HG02938 (cell line): ENCODE results near the gene FMO3.

ENCODE experiments used
- ATAC-seq: cut with Tn5 transposase; IDR thresholded peaks from one replicate; pipeline ENCODE4 v1.9.1; 2021; ENCODE audit warnings: mild to moderate bottlenecking, moderate library complexity; ENCODE audit not compliant: unreplicated experiment

Gene FMO3

GRCh38 chr1:171115280-171115897 is 24.7 kb downstream of the FMO3 start:
- ATAC-seq: no peak

GRCh38 chr1:171116676-171117075 is 26.0 kb downstream of the FMO3 start:
- no peak for ATAC-seq

GRCh38 chr1:171117085-171117484 is 26.4 kb downstream of the FMO3 start:
- ATAC-seq: no peak

- no peak for ATAC-seq
Observed at GRCh38 chr1:171119648-171120047, 28.9 kb downstream of the FMO3 start.

- ATAC-seq: no peak
Observed at GRCh38 chr1:171122299-171122698, 31.6 kb downstream of the FMO3 start.

- no peak for ATAC-seq
Observed at GRCh38 chr1:171122893-171123292, 32.2 kb downstream of the FMO3 start.

- no peak for ATAC-seq
Observed at GRCh38 chr1:171126504-171126903, 35.8 kb downstream of the FMO3 start.

- no peak for ATAC-seq
Observed at GRCh38 chr1:171127099-171127498, 36.4 kb downstream of the FMO3 start.

- no peak for ATAC-seq
Observed at GRCh38 chr1:171127501-171127900, 36.8 kb downstream of the FMO3 start.

- no peak for ATAC-seq
Observed at GRCh38 chr1:171128463-171128862, 37.8 kb downstream of the FMO3 start.

- ATAC-seq: no peak
Observed at GRCh38 chr1:171134204-171134923, 43.7 kb downstream of the FMO3 start.

GRCh38 chr1:171137580-171137979 is 46.9 kb downstream of the FMO3 start:
- ATAC-seq: no peak

GRCh38 chr1:171138980-171139379 is 48.3 kb downstream of the FMO3 start:
- ATAC-seq: no peak

GRCh38 chr1:171139890-171140289 is 49.2 kb downstream of the FMO3 start:
- no peak for ATAC-seq

GRCh38 chr1:171140401-171140800 is 49.7 kb downstream of the FMO3 start:
- no peak for ATAC-seq

GRCh38 chr1:171140956-171141687 is 50.4 kb downstream of the FMO3 start:
- ATAC-seq: no peak

GRCh38 chr1:171141688-171142415 is 51.1 kb downstream of the FMO3 start:
- ATAC-seq: no peak

GRCh38 chr1:171142416-171143385 is 52.0 kb downstream of the FMO3 start:
- no peak for ATAC-seq

GRCh38 chr1:171150156-171150555 is 59.5 kb downstream of the FMO3 start:
- ATAC-seq: no peak

- no peak for ATAC-seq
Observed at GRCh38 chr1:171152549-171152948, 61.8 kb downstream of the FMO3 start.
